H9 (cell line): Measurements from ENCODE around the gene SLC38A5. TPM values are rescaled to one million over a fixed set of nuclear protein-coding genes. Genes with fewer than 3 reads are reported as not detected.

Experiments used
- DNase-seq: peaks from one replicate; pipeline ENCODE4 v3.0.0-alpha.2; 2017
- H2AFZ ChIP-seq: one replicate; pipeline ENCODE4 v1.6.1; 2013; ENCODE audit warnings: mild to moderate bottlenecking, low read length, control low read depth, moderate library complexity
- H2AK5ac ChIP-seq: 2 replicates; pipeline ENCODE4 v1.6.1; 2013; ENCODE audit warnings: low read length, control low read depth, mixed read lengths; ENCODE audit not compliant: insufficient read length
- H2BK120ac ChIP-seq: one replicate; pipeline ENCODE4 v1.6.1; 2013; ENCODE audit warnings: low read depth, mild to moderate bottlenecking, low read length, control low read depth, inconsistent platforms; ENCODE audit not compliant: poor library complexity, severe bottlenecking
- H2BK12ac ChIP-seq: 2 replicates; pipeline ENCODE4 v1.6.1; 2013; ENCODE audit warnings: low read length, control low read depth, mixed read lengths, low read depth; ENCODE audit not compliant: insufficient read length
- H2BK15ac ChIP-seq: 2 replicates; pipeline ENCODE4 v1.6.1; 2013; ENCODE audit warnings: low read depth, low read length, control low read depth
- H2BK20ac ChIP-seq: one replicate; pipeline ENCODE4 v1.6.1; 2013; ENCODE audit warnings: low read depth, mild to moderate bottlenecking, low read length, control low read depth, inconsistent platforms; ENCODE audit not compliant: poor library complexity, severe bottlenecking
- H2BK5ac ChIP-seq: 2 replicates; pipeline ENCODE4 v1.6.1; 2013; ENCODE audit warnings: low read length, control low read depth, mixed read lengths; ENCODE audit not compliant: insufficient read length
- H3K14ac ChIP-seq: 2 replicates; pipeline ENCODE4 v1.6.1; 2013; ENCODE audit warnings: low read length, control low read depth; ENCODE audit not compliant: insufficient read depth
- H3K18ac ChIP-seq: 2 replicates; pipeline ENCODE4 v1.6.1; 2013; ENCODE audit warnings: low read depth, mild to moderate bottlenecking, mixed read lengths, low read length, control low read depth; ENCODE audit not compliant: insufficient read length
- H3K23ac ChIP-seq: 2 replicates; pipeline ENCODE4 v1.6.1; 2013; ENCODE audit warnings: low read length, control low read depth, mixed read lengths, low read depth; ENCODE audit not compliant: insufficient read length
- H3K23me2 ChIP-seq: 2 replicates; pipeline ENCODE4 v1.6.1; 2013; ENCODE audit warnings: low read depth, mild to moderate bottlenecking, mixed read lengths, low read length, control low read depth; ENCODE audit not compliant: insufficient read length, poor library complexity, severe bottlenecking
- H3K27ac ChIP-seq: 2 replicates; pipeline ENCODE4 v1.5.1; 2013; ENCODE audit warnings: low read length, control low read depth, mixed read lengths, low read depth; ENCODE audit not compliant: insufficient read length
- H3K27me3 ChIP-seq: 2 replicates; pipeline ENCODE4 v1.6.1; 2013; ENCODE audit warnings: low read length, control low read depth, inconsistent platforms; ENCODE audit not compliant: insufficient read depth
- H3K4ac ChIP-seq: 2 replicates; pipeline ENCODE4 v1.6.1; 2013; ENCODE audit warnings: low read depth, mild to moderate bottlenecking, control low read depth, inconsistent platforms, low read length, moderate library complexity
- H3K4me1 ChIP-seq: 2 replicates; pipeline ENCODE4 v1.6.1; 2013; ENCODE audit warnings: low read length, control low read depth, inconsistent platforms; ENCODE audit not compliant: insufficient read depth
- H3K4me2 ChIP-seq: 2 replicates; pipeline ENCODE4 v1.6.1; 2013; ENCODE audit warnings: low read length, control low read depth, mixed read lengths; ENCODE audit not compliant: insufficient read length, insufficient read depth
- H3K56ac ChIP-seq: 2 replicates; pipeline ENCODE4 v1.6.1; 2013; ENCODE audit warnings: low read depth, mild to moderate bottlenecking, mixed read lengths, low read length, control low read depth; ENCODE audit not compliant: insufficient read length
- H3K79me1 ChIP-seq: 2 replicates; pipeline ENCODE4 v1.6.1; 2013; ENCODE audit warnings: low read depth, mild to moderate bottlenecking, moderate library complexity, low read length, control low read depth, inconsistent platforms; ENCODE audit not compliant: insufficient read depth, poor library complexity, severe bottlenecking
- H3K79me2 ChIP-seq: 2 replicates; pipeline ENCODE4 v1.6.1; 2013; ENCODE audit warnings: low read length, control low read depth, inconsistent platforms; ENCODE audit not compliant: insufficient read depth
- H3K9ac ChIP-seq: 2 replicates; pipeline ENCODE4 v1.6.1; 2013; ENCODE audit warnings: low read length, control low read depth, mixed read lengths; ENCODE audit not compliant: insufficient read length; ENCODE audit errors: extremely low read depth
- H3K9me3 ChIP-seq: one replicate; pipeline ENCODE4 v1.6.1; 2013; ENCODE audit warnings: low read depth, low read length, inconsistent platforms; ENCODE audit not compliant: control insufficient read depth
- H3T11ph ChIP-seq: one replicate; pipeline ENCODE4 v1.6.1; 2013; ENCODE audit warnings: mild to moderate bottlenecking, low read length, control low read depth, inconsistent platforms
- H4K20me1 ChIP-seq: one replicate; pipeline ENCODE4 v1.6.1; 2013; ENCODE audit not compliant: control insufficient read depth, insufficient read length, insufficient read depth
- H4K5ac ChIP-seq: 2 replicates; pipeline ENCODE4 v1.6.1; 2013; ENCODE audit warnings: low read depth, mild to moderate bottlenecking, mixed read lengths, low read length, control low read depth; ENCODE audit not compliant: insufficient read length
- H4K8ac ChIP-seq: replicated peaks from 2 replicates; pipeline ENCODE4 v1.6.1; 2013; ENCODE audit warnings: low read length, control low read depth, mixed read lengths, low read depth; ENCODE audit not compliant: insufficient read length
- H4K91ac ChIP-seq: 2 replicates; pipeline ENCODE4 v1.6.1; 2013; ENCODE audit warnings: low read depth, mild to moderate bottlenecking, moderate library complexity, mixed read lengths, low read length, control low read depth; ENCODE audit not compliant: insufficient read length
- H3K27ac Mint-ChIP-seq, 3 experiments: 2 replicates in 2 of 3; 3 replicates in 1 of 3; pipeline ENCODE4 v1.8.0; 2020 to 2021; ENCODE audit warnings: mixed read lengths in 3 of 3, mild to moderate bottlenecking in 1 of 3, moderate library complexity in 1 of 3
- H3K27me3 Mint-ChIP-seq: 2 replicates; pipeline ENCODE4 v1.8.0; 2021; ENCODE audit warnings: low read depth, mild to moderate bottlenecking, moderate library complexity, mixed read lengths
- H3K36me3 Mint-ChIP-seq, 3 experiments: 2 replicates in 2 of 3; 3 replicates in 1 of 3; pipeline ENCODE4 v1.8.0; 2020 to 2021; ENCODE audit warnings: low read depth in 3 of 3, mixed read lengths in 3 of 3; ENCODE audit not compliant: insufficient read depth in 1 of 3
- H3K4me1 Mint-ChIP-seq, 2 experiments: 2 replicates each; pipeline ENCODE4 v1.8.0; 2020; ENCODE audit warnings: mixed read lengths in 2 of 2
- H3K4me3 Mint-ChIP-seq, 2 experiments: 2 replicates in 1 of 2; 3 replicates in 1 of 2; pipeline ENCODE4 v1.8.0; 2020 to 2021; ENCODE audit warnings: mild to moderate bottlenecking in 2 of 2, mixed read lengths in 2 of 2, moderate library complexity in 1 of 2
- H3K9me3 Mint-ChIP-seq, 2 experiments: 2 replicates in 1 of 2; 3 replicates in 1 of 2; pipeline ENCODE4 v1.8.0; 2020; ENCODE audit warnings: mild to moderate bottlenecking in 2 of 2, mixed read lengths in 2 of 2, moderate library complexity in 1 of 2
- WGBS: extraction: QIAGEN DNeasy Blood & Tissue Kit; methylation state at CpG from one replicate; pipeline ENCODE4 v1.1.7; 2013; ENCODE audit warnings: missing lambda C conversion rate, low lambda C conversion rate, mixed read lengths; ENCODE audit not compliant: insufficient read length; ENCODE audit errors: extremely low coverage; 5-methylcytosine and 5-hydroxymethylcytosine counted together
- total RNA-seq: library from RNA; stranded (reverse); gene quantifications from 2 replicates; pipeline ENCODE4 v1.2.1, GENCODE V29; 2021
- TF ChIP-seq, protein P1 (sequence below): fragments of 200-600 bp; sonication (generic); conservative IDR thresholded peaks from 3 replicates; pipeline ENCODE4 v1.8.0; 2021; ENCODE audit warnings: antibody characterized with exemption, mild to moderate bottlenecking

Gene SLC38A5
- total RNA-seq, 1 experiment from 2014 or later = 28.3 TPM

DNA sequence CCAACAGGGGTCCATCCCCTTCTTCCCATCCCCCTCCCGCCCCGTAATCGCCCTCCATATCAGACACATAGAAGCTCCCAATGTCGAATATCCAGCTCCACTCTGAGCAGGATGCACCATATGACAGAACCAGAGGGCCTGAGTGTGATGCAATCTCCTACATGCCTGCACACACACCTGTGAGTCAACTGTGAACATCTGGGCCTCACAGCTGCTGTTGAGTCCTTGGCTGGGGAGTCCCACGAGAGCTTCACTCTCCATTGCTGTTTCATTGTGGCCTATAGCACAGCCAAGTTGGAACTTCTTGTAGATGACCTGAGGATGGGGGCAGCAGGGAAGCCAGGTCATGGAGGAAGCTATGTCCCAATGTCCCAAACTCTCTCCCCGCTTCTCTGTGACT lies 8.2 kb downstream of the SLC38A5 start:
- TF ChIP-seq, protein P1, sequence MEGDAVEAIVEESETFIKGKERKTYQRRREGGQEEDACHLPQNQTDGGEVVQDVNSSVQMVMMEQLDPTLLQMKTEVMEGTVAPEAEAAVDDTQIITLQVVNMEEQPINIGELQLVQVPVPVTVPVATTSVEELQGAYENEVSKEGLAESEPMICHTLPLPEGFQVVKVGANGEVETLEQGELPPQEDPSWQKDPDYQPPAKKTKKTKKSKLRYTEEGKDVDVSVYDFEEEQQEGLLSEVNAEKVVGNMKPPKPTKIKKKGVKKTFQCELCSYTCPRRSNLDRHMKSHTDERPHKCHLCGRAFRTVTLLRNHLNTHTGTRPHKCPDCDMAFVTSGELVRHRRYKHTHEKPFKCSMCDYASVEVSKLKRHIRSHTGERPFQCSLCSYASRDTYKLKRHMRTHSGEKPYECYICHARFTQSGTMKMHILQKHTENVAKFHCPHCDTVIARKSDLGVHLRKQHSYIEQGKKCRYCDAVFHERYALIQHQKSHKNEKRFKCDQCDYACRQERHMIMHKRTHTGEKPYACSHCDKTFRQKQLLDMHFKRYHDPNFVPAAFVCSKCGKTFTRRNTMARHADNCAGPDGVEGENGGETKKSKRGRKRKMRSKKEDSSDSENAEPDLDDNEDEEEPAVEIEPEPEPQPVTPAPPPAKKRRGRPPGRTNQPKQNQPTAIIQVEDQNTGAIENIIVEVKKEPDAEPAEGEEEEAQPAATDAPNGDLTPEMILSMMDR = no peak
- Histone ChIP-seq H3K23me2 (no peaks in the 10 kb centered on the region), H3K27me3 (no peaks in the 10 kb centered on the region), H3K27ac (no peak overlapping the region), H3T11ph (no peak overlapping the region), H2BK5ac (no peak overlapping the region), H3K23ac (no peak overlapping the region), H2BK120ac (no peak overlapping the region), H3K4ac (no peak overlapping the region), H3K14ac (no peak overlapping the region), H3K79me1 (no peaks in the 10 kb centered on the region), H2BK12ac (no peak overlapping the region), H3K79me2 (no peaks in the 10 kb centered on the region), H4K20me1 (no peaks in the 10 kb centered on the region), H3K4me1 (no peaks in the 10 kb centered on the region), H4K91ac (no peak overlapping the region), H3K9me3 (peaks cover 58% of the 10 kb centered on the region), H4K8ac (no peak overlapping the region), H3K4me2 (no peak overlapping the region), H3K18ac (no peak overlapping the region), H2BK20ac (no peak overlapping the region), H3K9ac (no peak overlapping the region), H3K56ac (no peak overlapping the region), H2AK5ac (no peak overlapping the region), H2AFZ (no peak overlapping the region), H4K5ac (no peak overlapping the region), H2BK15ac (no peak overlapping the region)
- DNase-seq = no peak
- Mint-ChIP-seq H3K27ac (no peak overlapping the region), H3K36me3 (peaks cover 55 to 58% (median 58%) of the 10 kb centered on the region in 3 experiments), H3K4me3 (no peak overlapping the region; a peak in 1 of 5 replicates), H3K4me1 (peaks cover 0 to 2% of the 10 kb centered on the region in 2 experiments; a peak in 1 of 4 replicates), H3K27me3 (no peaks in the 10 kb centered on the region; the same call in 1 of the 2 replicates), H3K9me3 (peaks cover 80 to 83% of the 10 kb centered on the region in 2 experiments)
- WGBS = no CpG with 5 or more reads among the region's 6 CpGs
